GM21723 (cell line): ENCODE measurements around the gene HS6ST3.

Experiments
- ATAC-seq: cut with Tn5 transposase; IDR thresholded peaks from one replicate; pipeline ENCODE4 v1.9.1; 2021; ENCODE audit warnings: mild to moderate bottlenecking, moderate library complexity; ENCODE audit not compliant: unreplicated experiment

HS6ST3 gene

DNA sequence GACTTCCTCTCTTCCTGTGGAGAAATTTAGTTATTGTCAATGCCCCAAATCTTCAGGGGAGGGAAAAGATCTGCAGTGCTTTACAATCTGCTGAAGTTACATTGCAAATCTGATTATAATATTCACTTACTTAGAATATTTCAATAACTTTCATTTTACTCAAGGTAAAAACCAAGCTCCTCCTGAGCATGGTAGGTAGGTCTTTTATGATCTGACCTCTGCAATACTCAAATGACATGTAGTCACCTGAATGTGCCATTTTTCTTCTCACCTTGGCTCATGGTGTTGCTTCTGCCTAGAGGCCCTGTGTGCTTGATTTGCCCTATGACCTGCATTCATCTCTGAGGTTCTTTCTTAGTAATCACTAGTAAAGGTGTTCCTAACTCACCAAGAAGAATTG is 331.4 kb downstream of the HS6ST3 start:
- ATAC-seq = no peak

DNA sequence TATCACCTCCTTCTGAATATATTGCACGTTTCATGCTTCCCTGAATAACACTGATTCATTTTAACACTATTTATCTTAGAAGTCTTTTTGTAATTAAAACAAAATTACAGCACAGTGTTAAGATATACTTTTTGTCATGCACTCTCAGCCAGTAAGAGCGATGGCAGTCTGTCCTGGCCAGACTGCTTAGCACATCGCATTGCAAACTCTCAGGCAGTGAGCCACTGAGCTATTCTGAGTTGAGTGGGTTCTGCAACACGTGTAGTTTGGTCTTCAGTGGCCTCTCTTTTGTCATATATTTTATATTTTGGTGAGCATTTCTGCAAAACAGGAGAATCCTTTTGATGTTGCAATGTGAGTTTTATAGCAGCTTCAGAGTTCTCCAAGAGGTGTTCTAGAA is 332.1 kb downstream of the HS6ST3 start:
- ATAC-seq = no peak

- ATAC-seq = no peak
Measured at GRCh38 chr13:96426167-96426566, 336.3 kb downstream of the HS6ST3 start.

- no peak for ATAC-seq
Measured at GRCh38 chr13:96428911-96429310, 339.0 kb downstream of the HS6ST3 start.

DNA sequence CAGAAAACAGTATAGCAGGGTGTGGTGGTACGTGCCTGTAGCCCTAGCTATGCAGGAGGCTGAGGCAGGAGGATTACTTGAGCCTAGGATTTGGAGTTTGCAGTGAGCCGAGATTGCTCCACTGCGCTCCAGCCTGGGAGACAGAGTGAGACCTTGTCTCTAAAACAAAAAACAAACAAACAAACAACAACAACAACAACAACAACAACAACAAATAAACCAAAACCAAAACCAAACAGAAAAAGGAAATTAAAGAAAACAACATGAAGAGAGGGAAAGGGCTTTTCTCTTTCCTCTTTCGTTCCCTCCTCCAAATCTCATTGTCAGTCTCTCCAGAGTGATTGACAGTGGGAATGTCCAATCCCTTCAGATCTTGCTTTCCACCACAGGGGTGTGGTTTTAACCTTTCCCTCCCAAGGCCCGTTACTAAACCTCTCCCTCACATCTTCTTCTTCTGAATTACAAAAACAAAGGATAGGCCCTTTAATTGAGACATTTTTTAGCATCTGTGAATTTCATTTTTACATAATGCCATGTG is 341.2 kb downstream of the HS6ST3 start:
- ATAC-seq = no peak

- ATAC-seq = no peak
Measured at GRCh38 chr13:96444676-96445075, 354.8 kb downstream of the HS6ST3 start.

DNA sequence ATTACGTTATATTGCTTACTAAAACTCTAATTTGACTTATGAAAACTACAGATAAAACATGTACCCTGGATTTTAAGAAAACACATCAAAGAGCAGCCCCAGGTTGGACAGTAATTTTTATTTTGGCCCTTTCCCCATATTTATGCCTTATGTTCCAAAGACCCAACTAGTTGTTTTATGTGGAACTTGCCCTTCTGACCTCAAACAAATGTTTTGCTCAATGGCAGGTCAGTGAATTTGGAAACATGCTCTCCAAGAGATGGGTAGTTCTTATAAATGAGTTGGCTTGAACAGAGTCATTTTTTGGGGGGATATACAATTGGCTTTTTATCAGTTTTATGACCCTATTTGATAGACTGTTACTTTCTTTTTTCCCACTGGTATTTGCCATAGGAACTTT is 360.0 kb downstream of the HS6ST3 start:
- ATAC-seq = no peak

GRCh38 chr13:96450326-96451020 is 360.6 kb downstream of the HS6ST3 start:
- no peak for ATAC-seq

DNA sequence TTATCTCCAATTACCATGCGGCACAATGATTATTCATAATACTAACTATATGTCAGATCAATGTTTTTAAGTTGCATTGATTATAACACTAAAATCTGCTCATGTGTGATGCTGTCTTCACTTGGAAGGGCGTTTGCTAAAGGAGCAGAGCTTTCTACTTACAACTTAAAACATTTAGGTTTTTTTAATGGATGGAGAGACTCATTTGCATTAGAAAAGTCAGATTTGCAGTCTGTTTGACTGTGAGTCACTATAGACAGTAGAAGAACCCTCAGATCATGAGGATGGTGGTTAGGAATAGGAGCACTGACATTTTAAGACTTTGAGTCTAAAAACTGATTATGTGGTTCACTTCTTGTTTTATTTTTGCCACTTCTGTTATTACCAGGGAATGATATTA is 364.6 kb downstream of the HS6ST3 start:
- ATAC-seq = no peak

DNA sequence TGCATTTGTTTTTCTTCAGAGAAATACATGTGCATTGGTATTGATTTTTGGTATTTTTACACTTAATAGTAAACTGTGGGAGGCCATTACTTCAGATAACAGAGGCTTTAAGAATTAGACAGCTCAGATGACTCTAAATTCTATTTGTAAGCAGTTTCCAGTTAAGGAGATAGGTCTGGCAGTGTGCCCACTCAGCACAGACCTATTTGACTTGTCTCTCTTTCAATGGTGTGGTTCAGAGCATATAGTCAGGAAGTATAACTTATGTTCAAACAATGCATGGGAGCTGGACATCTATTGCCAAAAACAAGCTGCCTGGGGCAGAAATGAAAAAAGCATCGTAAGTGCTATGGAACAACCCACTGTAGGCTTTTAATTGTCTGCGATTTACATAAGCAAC is 370.7 kb downstream of the HS6ST3 start:
- no peak for ATAC-seq

DNA sequence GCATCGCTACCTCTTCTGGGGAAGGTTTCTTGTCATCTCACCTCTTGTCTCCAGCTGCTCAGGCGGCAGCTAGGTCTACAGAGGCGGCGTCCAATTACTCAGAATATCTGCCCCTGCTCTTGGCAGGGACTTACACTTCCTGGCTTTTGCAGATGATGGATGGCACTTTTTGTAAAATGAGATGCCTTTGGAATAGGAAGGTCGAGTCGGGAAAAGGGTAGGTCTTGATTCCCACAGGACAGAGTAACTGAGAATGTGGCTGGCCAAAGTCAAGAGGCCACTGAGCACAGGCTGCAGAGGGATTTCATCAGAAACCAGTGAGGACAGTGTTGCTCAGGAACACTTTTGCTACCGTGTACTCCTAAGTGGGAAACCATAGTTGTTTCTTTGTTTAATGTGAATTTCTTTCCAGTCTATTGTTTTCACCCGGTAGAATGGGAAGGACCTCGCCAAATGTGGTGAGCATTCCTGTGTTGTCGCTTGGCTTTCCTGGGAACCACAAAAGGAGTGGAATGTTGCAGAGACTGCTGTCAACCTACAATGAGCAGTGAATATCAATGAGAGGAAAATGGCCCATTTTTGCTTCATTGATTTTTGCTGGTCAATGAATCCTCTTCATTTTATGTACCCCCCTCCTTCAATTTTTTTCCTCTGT is 383.7 kb downstream of the HS6ST3 start:
- no peak for ATAC-seq

DNA sequence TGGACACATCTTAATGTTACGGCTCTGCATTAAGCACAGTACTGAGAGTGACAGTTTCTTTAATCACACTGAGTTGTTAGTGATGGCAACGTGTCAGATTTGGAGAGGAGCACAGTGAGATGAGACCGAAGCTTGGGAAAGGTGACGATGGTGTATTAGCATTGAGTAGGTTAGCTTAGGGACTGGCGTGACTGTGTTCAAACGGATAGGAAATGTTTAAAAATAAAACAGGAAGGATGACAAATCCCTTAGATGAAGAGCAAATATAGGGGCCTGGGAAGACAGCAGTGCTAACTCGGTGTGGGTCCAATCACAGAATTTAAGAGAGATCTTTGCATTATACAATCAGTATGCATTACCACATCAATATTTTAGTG is 384.3 kb downstream of the HS6ST3 start:
- ATAC-seq = no peak

DNA sequence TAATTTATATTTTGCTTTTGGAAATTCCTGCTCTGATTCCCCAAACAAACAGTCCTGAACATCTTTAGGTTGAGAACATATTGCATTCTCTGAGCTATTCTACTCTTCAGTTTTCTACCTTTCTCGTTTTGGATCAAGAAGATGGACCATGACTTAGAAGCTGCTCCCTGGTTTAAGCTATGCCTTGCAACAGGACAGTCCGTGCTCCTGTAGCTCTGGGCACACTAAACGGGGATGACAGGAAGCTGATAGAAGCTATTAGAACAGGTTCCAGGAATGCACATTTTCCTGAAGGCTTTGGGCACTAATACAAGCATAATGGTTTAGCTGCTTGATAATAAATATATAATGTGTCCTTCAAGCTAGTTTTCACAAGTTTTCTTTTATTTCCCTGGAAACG is 385.2 kb downstream of the HS6ST3 start:
- ATAC-seq = no peak

DNA sequence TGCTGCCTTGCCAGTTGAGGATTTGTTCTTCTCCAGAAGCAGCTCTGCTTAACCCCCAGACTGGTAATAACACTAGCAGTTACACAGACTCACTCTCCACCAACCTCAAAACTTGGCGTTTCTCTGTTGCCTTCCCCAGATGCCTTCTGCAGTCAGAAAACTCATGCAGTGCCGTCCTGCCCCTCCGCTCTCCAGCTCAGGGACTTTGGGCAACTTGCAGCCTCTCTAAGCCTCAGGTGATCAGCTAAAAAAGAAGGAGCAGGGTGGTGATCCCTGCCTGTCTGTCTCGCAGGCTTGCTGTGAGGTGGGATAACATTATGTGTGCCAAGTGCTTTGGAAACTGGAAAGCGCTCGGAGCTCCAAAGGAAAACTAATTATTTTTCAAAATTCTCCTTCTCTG is 391.6 kb downstream of the HS6ST3 start:
- no peak for ATAC-seq

GRCh38 chr13:96490496-96490989 is 400.6 kb downstream of the HS6ST3 start:
- ATAC-seq = no peak

GRCh38 chr13:96491103-96491502 is 401.2 kb downstream of the HS6ST3 start:
- no peak for ATAC-seq

- ATAC-seq = no peak
Measured at GRCh38 chr13:96492766-96493165, 402.9 kb downstream of the HS6ST3 start.

DNA sequence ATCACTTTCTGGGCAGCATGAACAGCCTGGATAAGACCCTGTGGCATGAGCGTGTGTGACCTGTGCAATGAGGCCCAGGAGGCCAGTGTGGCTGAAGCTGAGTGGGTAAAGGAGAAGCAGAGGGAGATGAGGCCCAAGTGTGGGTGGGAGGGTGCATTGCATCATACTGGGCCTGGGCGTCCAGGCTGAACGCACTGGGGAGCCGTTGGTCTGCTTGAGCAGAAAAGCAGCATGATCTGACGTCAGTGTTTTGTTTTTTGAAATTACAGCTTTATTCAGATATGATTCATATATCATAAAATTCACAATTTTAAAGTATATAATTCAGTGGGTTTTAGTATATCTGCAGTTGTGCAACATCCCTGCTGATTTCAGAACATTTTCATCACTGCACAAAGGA is 409.7 kb downstream of the HS6ST3 start:
- ATAC-seq = no peak

GRCh38 chr13:96500953-96501352 is 411.0 kb downstream of the HS6ST3 start:
- ATAC-seq = no peak

GRCh38 chr13:96503481-96503880 is 413.6 kb downstream of the HS6ST3 start:
- ATAC-seq = no peak

GRCh38 chr13:96511587-96511986 is 421.7 kb downstream of the HS6ST3 start:
- no peak for ATAC-seq

DNA sequence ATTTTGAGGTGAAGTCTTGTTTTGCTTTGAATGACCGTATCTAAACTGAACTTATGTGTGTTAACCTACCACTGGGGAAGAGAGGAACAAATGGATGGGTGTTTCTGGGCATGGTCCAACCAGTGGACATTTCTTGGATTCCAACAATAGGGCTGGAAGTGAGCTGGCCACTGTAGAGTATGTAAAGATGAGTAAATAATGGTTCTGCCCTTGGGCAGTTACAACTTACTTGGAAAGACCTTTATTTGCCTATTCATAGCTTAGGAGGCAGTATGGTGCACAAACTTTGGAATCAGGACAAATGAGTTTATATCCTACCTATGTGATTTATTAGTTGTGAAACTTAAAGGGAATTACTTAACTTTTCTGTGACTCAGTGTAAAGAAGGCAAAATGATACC is 429.5 kb downstream of the HS6ST3 start:
- no peak for ATAC-seq
